HG02571 (cell line): Measurements from ENCODE around the gene MED27.
A peak's percentile ranks its signal among the peaks of the same experiment; 100 is the strongest.
"Not testable (repeated sequence)": the region's sequence is repeated elsewhere in the genome, so short reads cannot be mapped to it uniquely, and the experiment has no call there.

ENCODE experiments used
- ATAC-seq: cut with Tn5 transposase; IDR thresholded peaks from one replicate; pipeline ENCODE4 v1.9.1; 2021; ENCODE audit warnings: mild to moderate bottlenecking, moderate library complexity; ENCODE audit not compliant: unreplicated experiment

MED27 gene

DNA sequence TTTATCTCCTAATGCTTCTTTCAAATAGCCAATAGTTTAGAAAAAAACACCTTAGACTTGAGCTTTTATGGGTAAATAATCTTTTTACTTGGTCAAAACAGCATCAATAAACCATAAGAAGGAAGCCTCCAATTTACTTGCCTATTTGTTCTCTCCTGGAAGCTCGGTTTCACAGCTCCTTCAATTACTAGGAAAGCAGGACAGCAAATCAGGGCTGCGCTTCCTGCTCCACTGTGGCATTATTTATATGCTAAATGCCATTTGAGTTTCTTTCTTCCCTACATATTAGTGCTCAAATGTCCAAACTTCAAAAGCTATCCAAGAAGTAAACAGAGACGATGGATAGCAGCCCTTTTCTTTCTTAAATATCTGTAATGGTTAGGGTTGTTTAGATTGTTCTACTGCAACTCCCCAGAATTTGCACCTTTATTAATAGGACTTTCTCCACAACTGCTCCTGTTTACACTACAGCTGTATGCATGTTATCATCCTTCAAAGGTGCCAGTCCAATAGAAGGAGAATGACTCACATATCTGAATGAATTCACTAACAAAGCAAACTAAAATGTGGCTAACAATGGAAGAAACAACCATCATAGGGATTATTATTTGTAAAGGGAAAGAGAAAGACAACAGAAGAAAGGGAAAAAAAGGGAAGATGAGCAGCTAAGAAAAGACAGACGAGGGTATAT is 58.7 kb downstream of the MED27 start:
- no peak for ATAC-seq

- no peak for ATAC-seq
Observed at GRCh38 chr9:132020272-132020671, 59.4 kb downstream of the MED27 start.

- no peak for ATAC-seq
Observed at GRCh38 chr9:132019702-132020101, 60.0 kb downstream of the MED27 start.

DNA sequence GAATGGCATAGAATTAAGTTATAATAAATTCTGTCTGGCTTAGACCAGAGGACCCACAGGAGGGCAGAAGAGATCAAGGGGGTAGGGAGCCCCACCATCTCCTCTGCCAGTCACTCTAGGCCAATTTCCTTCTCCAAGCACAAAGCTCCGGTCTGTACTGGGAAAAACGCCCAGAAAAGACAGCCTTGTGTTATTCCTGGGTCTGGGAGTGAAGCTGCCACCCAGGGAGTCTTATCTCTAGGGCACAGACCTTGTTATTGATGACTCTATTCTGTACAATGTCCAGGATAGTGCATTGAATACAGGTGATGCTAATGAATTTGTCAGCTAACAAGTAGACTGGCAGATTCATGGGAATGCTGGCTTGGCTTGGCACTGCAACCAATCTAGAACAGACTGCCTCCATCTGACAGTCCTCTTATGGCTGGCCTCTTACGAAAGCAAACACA is 60.7 kb downstream of the MED27 start:
- ATAC-seq: no peak

DNA sequence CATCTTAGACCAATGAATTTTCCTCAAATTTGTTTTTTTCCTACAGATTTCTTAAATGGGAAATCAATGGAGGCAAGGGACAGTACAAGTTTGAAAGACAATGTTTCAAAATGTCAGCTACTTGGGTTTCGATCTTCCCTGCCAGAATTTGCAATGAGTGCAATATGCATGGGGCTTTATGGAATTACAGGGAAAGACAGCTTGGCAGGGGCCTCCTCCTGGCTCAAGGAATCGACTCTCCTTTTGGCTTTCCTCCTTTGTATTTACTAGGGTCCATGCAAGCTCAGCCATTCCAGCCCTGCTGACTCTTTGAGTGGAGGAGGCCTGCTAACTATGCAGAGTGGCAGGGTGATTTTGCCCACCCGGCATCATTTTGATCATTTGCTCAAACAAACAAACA is 63.2 kb downstream of the MED27 start:
- no peak for ATAC-seq

DNA sequence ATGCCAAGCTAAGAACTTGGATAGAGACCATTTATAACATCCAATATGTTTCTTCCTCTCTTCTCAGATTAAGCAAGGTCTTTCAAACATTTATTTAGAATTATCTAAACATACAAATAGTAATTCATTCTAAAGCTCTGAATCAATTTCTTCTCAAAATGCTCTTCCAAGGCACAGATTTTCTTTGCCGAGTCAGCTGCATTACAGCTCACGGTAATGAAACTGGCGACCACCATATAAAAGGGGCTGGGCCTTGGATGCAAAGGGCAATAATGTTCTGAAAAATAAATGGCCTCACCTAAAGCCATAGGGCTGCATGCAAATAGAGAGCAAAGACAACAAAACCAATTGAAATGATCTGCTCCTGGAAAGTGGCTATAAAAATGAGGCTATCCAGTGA is 63.8 kb downstream of the MED27 start:
- no peak for ATAC-seq

DNA sequence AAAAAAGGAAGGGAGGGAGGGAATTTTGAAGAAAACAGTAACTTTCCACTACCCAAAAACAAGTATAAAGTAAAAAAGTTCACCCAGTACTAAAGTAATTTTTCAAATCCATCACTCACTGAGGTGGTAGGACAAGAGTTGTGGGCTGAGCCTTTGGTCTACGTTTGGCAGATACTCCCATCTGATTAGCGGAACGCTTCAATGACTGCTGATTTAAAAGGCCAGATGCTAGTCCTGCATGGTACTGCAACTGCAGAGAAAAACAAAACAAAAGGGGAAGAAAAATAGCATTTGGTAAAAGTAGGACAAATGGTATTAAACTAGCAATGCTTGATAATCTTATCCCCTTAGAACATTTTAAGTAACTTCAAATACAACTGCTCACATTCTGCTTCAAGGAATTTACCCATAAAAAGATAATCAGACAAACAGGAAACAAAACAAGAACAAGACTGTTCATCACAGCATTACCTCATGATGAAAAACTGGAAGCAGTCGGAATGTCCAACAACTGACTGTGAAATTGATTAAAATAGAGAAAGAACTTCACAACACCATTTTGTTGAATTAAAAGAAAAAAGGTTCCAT is 65.4 kb downstream of the MED27 start:
- no peak for ATAC-seq

DNA sequence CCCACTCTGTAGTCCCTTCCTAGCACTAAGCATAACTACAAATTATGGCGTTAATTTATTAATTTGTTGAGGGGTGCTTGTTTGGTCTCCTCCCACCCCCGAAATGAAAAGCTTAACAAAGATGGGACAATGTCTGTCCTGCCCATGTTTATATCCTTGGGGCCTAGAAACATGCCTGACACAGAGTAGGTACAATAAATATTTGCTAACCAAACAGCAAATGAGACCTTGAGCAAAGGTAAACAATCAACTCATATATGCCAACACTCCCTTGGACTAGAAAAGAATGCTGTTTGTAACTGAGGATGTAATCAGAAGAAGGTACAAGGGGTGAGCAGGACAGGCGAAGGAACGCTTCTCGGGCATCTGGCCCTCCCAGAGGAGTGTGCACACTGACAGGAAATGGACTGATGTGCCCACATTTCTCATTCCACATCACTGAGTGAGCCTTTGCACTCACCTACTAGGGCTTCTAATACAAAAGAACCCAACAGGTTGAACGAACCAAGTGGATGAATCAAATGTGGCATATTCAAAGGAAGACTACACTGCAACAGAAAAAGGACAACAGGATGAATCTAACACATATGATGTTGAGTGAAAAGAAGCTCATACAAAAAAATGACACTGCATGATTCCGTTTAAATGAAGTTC is 66.8 kb downstream of the MED27 start:
- ATAC-seq: no peak

- ATAC-seq: no peak
Observed at GRCh38 chr9:132011896-132012295, 67.8 kb downstream of the MED27 start.

GRCh38 chr9:132011309-132011708 is 68.4 kb downstream of the MED27 start:
- ATAC-seq: no peak

DNA sequence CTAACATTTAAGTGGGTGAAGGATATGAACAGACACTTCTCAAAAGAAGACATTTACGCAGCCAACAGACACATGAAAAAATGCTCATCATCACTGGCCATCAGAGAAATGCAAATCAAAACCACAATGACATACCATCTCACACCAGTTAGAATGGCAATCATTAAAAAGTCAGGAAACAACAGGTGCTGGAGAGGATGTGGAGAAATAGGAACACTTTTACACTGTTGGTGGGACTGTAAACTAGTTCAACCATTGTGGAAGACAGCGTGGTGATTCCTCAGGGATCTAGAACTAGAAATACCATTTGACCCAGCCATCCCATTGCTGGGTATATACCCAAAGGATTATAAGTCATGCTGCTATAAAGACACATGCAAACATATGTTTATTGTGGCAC is 69.5 kb downstream of the MED27 start:
- ATAC-seq: not testable (repeated sequence)

DNA sequence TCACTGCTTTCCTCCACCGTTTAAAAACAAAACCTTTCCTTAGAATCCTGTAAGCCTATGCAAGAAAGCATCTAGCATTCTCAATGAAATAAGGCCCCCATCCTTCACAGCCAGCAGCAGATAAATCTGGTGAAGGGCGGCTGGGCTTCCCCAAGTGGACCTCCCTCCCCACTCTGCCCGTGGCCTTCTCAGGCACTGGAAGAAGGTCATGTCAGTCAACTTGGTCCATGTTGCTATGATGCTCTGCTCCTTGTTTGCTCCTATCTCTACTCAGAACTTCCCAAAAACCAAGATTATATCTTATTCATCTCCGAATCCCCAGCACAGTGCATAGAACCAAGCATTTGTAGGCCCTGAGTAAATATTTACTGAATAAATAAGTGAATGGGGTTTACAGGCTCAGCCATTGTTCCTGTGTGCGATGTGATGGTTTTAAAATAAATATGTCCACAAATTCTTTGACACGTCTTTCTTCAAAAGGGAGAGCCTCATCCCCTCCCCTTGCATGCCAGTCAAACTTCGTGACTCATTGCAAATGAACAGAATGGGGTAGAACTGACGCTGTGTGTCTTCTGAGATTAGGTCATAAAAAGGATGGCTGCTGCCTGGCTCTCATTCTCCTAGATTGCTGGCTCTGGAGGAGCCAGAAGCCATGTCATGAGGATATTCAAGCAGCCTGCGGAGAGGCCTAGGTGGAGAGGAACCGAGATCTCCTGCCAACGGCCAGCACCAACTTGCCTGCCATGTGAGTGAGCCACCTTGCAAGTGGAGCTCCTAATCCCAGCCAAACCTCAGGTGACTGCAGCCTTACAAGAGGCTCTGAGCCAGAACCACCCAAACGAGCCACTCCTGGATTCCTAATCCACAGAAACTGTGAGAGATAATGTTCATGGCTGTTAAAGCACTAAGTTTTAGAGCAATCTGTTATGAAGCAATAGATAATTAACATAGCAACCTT is 70.5 kb downstream of the MED27 start:
- ATAC-seq: no peak

DNA sequence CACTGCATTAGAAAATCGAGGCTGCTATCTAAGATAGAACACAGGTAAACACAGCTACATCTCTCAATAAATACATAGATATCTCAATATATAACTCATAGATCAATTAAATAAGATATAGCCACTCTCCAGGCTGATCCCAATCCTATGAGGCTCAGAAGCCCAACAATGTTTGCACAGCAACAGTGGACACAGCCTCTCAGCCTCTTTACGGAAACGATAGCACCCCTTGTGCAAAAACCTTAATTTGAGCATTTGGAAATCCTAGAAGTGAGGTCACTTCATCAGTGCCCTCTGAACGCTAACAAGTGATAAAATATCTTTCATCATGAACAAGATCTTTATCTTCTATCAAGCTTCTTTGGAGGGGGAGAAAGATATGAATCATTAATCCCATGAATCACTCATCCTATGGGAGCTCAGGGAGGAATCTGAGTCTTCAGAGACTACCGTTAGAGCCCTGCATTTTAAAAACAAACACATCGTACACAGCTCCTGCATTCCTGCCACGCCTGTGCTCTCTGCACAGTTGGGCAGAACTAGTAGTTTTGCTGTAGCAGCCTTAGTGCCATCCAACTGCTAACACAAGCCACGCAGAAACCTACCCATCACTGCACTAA is 71.4 kb downstream of the MED27 start:
- no peak for ATAC-seq

DNA sequence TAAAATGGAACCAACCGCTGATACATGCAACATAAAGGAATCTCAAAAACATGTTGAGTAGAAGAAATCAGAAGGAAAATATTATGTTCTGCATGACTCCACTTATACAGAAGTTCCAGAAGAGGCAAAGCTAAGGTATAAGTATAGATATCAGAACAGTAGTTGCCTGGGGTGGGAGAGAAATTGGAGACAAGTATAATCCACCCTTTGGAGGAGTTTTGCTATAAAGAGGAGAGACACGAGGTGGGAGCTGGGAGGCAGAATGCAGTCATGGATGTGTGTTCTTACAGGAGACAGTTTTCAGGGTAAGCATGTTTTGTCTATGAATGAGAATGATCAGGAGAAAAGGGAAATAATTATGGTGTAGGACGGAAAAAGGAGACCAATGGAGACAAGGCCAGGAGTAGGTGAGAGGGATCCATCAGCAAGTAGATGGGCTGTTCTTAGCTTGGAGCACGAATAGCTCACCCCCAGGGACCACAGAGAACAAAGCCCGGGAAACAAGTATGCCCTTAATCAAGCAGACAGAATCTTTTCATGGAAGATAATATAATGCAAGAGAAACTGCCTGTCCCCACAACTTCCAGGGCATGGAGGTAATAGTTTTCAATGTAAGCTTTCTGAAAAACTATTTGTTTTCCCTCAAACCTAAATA is 72.2 kb downstream of the MED27 start:
- ATAC-seq: no peak

- ATAC-seq: peak; percentile 63
Observed at GRCh38 chr9:132006677-132007370, 72.8 kb downstream of the MED27 start.

- ATAC-seq: no peak
Observed at GRCh38 chr9:132005899-132006298, 73.8 kb downstream of the MED27 start.

- no peak for ATAC-seq
Observed at GRCh38 chr9:132004323-132004722, 75.3 kb downstream of the MED27 start.

GRCh38 chr9:132003896-132004295 is 75.8 kb downstream of the MED27 start:
- ATAC-seq: no peak

GRCh38 chr9:132003319-132003704 is 76.4 kb downstream of the MED27 start:
- ATAC-seq: no peak
